NCI-H2081 (cell line): ENCODE data around the gene ZDHHC14.
A peak's percentile ranks its signal among the peaks of the same experiment; 100 is the strongest.
"Not testable (repeated sequence)": the region's sequence is repeated elsewhere in the genome, so short reads cannot be mapped to it uniquely, and the experiment has no call there.

Experiments
- DNase-seq, 2 experiments: peaks; one replicate each; lab custom pipeline; 2025; lab: John Stamatoyannopoulos, UW

Gene ZDHHC14

GRCh38 chr6:157407646-157408045 is 26.7 kb downstream of the ZDHHC14 start:
- no peak for DNase-seq

GRCh38 chr6:157408427-157408826 is 27.4 kb downstream of the ZDHHC14 start:
- not testable (repeated sequence) for DNase-seq

DNA sequence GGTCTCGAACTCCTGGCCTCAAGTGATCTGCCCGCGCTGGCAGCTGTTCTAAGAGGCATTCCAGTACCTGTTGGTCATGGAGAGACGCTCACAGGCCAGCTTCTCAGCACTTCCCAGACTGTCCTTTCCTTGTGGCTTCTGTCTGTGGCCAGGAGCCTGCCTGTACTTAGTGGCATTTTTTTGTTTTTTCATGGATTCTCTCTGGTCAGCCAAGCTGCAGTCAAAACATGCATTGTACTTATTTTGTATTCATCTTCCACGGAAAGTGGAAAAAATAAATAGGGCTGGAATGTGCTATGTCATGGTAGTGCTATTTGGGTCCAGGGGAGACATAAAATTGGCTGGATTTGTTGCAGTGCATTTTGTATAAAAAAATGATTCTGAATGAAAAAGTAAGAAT is 29.1 kb downstream of the ZDHHC14 start:
- DNase-seq = no peak

GRCh38 chr6:157411368-157411767 is 30.4 kb downstream of the ZDHHC14 start:
- DNase-seq = no peak

- DNase-seq = no peak
Measured at GRCh38 chr6:157412791-157413190, 31.8 kb downstream of the ZDHHC14 start.

DNA sequence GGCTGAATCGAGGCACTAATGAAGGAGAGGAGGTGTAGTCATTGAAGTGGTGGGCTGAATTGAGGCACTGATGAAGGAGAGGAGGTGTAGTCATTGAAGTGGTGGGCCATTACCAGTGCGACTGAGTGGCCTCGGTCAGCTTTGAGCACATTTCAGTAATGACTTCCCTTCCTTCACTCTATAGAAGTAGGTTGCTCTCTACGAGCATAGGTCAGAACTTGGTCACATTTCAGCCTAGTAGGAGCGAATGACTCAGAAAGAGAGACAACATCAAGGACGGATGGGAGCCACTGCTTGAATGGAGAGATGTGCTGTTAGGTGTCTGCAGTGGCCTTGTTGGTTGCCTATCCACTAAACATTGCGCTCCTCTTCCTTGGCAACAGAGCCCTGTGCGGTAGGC is 39.5 kb downstream of the ZDHHC14 start:
- DNase-seq = no peak

GRCh38 chr6:157424491-157425020 is 43.6 kb downstream of the ZDHHC14 start:
- no peak for DNase-seq

GRCh38 chr6:157427969-157428368 is 47.0 kb downstream of the ZDHHC14 start:
- DNase-seq = no peak

GRCh38 chr6:157428427-157429202 is 47.6 kb downstream of the ZDHHC14 start:
- DNase-seq = no peak

DNA sequence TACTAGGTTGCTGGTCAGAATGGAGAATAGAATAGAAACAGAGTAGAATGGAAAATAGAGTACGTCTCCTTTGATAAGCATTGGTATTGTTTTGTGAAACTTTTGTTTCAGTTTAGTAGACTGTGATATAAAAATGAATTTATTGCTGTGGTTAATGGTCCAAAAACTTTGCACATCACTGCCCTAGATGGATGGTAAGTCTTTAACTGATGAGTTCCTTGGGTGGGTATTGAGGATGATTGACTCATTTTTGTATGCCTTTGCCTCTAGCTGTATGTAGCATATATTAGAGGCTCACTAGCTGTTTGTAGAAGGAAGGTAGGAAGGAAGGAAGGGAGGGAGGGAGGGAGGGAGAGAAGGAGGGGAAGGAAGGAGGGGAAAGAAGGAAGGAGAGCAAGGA is 48.3 kb downstream of the ZDHHC14 start:
- DNase-seq = no peak

DNA sequence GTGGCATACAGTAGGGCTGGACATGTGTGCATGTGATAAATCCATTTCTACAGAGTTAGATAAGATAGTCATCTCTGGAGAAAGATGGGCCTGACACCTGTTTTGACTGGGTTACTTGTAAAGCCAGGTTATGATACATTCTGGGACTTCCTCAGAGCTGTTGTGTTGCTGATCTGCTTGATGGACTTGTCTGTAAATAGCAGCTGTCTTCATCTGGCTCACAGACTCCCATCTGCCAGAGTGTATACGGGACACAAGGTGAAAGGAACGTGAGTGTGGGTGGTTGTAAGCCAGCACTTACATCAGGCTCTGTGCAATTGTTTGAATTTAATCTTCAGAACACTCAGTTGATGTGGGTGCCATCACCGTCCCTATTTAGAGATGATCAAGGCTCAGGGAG is 49.8 kb downstream of the ZDHHC14 start:
- no peak for DNase-seq

- DNase-seq = peak; percentile 43 to 75
Measured at GRCh38 chr6:157432231-157432891, 51.4 kb downstream of the ZDHHC14 start.

DNA sequence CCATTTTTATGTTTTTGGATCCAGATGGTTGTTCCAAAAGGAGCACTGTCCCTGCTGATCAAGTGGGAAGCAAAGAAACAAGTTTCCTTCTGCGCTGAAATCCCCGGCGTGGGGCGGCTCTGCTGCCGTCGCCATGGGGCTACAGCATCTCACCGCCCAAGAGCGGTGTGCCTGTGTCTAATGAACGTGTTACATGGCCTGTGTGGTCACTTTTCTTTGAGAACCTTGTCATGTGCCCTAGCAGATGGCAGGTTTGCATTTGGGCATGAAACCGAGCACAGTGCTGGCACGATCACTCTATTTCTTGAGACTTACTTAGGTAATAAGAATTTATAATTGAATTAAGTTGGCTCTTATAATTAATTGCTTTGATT is 51.9 kb downstream of the ZDHHC14 start:
- DNase-seq = no peak

GRCh38 chr6:157433678-157434081 is 52.7 kb downstream of the ZDHHC14 start:
- no peak for DNase-seq

DNA sequence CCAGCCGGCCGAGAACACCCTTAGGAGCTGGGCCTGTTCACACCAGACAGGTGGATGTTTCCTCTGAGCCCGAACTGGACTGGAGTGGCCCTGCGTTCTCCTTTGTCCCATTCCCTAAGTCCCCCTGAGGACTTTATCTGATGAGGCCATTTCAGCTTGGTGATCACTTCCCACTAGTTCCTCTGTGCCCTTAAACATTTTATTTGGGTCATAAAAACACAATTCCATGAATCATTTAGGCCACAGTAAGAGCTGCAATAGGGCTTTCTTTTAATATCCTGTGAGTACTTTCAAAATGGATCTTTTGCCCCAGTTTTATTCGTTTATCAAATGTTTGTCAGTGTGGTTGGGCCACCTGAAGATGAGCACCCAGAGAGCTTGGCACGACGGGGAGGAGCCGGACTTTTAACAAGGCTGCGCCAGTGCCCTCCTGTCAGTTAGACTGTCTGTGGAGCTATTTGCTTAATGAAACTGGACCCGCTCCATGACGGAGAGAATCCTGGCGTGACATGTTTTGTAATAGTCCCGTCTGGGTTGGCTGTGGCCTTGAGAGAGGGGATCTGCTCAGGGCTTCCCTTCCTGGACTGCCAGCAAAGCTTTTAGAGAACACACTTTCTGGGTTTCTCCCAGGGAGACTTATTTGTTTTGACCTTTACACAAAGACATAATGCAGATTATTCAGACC is 53.5 kb downstream of the ZDHHC14 start:
- no peak for DNase-seq

- no peak for DNase-seq
Measured at GRCh38 chr6:157436219-157436943, 55.4 kb downstream of the ZDHHC14 start.

DNA sequence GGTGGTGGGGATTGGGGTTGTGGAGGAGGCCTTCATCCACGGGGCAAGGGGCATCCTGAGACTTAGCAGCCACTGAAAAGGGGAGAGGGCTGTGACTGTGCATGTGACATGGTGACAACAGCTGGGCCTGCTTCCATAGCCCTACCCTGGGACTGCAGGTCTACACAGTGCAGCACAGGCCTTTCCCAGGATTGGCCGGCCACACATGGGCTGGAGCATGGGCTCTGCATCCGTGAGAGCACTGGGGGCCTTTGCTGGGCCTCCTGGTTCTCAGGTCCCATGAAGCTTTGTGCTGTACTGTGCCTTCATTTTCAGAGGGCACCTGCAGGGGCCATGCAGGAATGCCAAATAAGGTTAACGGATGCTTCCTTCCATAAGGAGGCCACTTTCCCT is 56.0 kb downstream of the ZDHHC14 start:
- DNase-seq = no peak

DNA sequence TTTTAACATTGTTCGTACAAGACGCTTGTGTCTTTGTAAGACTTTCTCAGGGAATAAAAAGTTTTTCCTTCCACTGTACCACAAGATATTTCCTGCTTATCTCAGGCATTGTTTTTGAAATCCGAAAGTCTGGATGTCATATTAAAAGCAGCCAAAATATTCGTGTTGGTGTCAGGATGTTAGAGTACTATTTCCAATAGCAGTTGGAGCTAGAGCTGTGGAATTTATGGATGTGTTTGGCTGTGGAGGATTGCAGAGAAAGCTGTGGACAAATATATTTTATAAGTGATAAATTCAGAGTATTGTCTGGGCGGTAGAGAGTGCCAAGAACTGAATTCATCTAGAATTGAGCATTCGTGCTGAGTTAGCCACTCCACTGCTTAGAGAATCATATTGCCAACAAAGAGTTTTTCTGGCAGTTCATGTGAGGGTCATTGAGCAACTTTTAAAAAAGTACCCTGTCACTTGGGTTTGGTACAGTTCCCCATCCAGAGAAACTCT is 57.7 kb downstream of the ZDHHC14 start:
- no peak for DNase-seq

GRCh38 chr6:157440171-157440570 is 59.2 kb downstream of the ZDHHC14 start:
- no peak for DNase-seq

DNA sequence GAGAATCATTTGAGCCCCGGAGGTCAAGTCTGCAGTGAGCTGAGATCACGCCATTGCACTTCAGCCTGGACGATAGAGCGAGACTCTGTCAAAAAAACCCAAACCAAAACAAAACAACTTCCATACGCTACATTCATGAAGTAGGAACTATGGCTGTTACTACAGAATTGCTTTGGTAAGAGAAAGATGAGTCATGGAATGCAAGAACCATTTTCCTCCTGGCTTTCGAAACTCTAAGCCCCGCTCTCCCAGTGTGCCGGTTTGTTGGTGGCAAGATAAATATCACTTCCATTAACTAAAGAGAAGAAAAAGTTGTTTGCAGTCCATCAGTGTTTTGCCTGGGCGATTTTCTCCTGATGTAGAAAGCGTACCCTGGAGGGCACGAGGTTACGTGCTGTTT is 61.3 kb downstream of the ZDHHC14 start:
- no peak for DNase-seq

DNA sequence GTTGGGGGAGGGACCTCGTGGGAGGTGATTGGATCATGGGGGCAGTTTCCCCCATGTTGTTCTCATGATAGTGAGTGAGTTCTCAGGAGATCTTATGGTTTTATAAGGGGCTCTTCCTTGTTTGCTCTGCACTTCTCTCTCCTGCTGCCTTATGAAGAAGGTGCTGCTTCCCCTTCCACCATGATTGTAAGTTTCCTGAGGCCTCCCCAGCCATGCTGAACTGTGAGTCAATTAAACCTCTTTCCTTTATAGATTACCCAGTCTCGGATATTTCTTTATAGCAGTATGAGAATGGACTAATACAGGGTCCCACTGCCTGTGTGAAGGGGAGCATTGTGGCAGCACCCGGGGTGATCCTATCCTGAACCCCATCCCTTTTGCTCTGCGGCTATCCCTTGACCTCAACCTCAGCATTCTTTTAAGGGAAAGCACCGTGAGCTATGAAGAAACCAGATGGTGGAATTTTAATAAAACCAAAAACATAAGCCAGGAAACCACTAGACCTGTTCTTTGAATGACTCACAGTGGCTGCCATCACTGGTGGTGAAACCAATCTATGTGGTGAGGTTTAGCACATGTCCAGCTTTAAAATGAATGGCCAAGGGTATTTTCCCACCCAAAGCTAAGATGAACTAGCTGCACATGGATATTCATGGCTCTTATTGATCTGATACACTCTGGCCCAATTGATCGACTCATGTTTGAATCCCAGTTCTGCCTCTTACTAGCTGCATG is 62.2 kb downstream of the ZDHHC14 start:
- DNase-seq = no peak
